Measurements from ENCODE around the gene S100PBP. TPM values are rescaled to one million over a fixed set of nuclear protein-coding genes. Genes with fewer than 3 reads are reported as not detected.

S100PBP gene
- total and polyA plus RNA-seq, 2 of the 13 experiments (the other 11 are each of a cell fraction or from before 2014, with no cell fraction given) = 20.4 to 26.1 TPM

DNA sequence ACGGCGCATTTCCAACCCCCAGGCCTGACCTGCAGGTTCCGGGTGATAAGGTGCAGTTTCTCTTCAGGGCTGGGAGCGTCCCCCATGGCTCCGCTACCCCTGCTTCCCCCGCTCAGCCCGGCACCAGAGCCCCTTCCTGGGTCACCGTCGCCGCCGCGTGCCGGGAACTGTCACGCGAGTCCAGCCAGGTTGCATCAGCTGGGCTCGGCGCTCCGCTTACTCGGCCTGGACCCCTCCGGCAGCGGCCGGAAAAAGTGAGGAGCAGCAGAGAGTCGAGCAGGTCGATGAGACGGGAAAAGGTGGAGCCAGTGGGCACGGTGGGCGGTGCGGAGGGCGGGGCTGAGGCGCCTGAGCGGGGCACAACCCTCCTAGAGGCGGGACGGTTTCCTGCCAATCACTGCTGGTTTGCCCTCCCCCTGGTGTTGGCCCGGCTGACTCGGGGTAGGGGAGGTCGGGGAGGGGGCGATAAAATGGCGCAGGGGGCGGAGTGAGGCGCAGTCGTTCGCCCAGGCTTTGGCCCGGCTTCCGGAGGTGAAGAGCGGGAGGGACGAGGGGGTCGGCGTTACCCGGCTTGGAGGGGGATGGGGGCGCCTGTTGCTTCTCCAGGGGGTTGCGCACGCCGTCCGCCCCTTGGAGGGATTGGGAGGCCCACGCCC is at the start of gene S100PBP, which contains the start of gene YARS1 (continued):
- TF ChIP-seq ZNF274 (CRISPR knock-in tag; IDR thresholded peaks at IDR 0.05) = peak; percentile 86; the same call in 1 of the 2 replicates
- TF ChIP-seq NR2F1 (CRISPR knock-in tag; IDR thresholded peaks at IDR 0.05) = no peak
- no peak for TF ChIP-seq ZC3H4 (CRISPR knock-in tag; IDR thresholded peaks at IDR 0.05; ENCODE audit: borderline replicate concordance)
- TF ChIP-seq ZNF567 (CRISPR knock-in tag; IDR thresholded peaks at IDR 0.05; ENCODE audit: borderline replicate concordance) = no peak
- TF ChIP-seq TCF12 (IDR thresholded peaks at IDR 0.05) = no peak
- peak; percentile 52; the same call in 1 of the 2 replicates for TF ChIP-seq TCF12 (CRISPR knock-in tag; IDR thresholded peaks at IDR 0.05)
- TF ChIP-seq PHF20 (CRISPR knock-in tag; IDR thresholded peaks at IDR 0.05) = peak; percentile 87
- peak; percentile 62; the same call in 1 of the 2 replicates for TF ChIP-seq HOMEZ (CRISPR knock-in tag; IDR thresholded peaks at IDR 0.05; ENCODE audit: low read depth)
- TF ChIP-seq, protein P1, sequence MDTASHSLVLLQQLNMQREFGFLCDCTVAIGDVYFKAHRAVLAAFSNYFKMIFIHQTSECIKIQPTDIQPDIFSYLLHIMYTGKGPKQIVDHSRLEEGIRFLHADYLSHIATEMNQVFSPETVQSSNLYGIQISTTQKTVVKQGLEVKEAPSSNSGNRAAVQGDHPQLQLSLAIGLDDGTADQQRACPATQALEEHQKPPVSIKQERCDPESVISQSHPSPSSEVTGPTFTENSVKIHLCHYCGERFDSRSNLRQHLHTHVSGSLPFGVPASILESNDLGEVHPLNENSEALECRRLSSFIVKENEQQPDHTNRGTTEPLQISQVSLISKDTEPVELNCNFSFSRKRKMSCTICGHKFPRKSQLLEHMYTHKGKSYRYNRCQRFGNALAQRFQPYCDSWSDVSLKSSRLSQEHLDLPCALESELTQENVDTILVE (CRISPR knock-in tag; IDR thresholded peaks at IDR 0.05) = peak; percentile 96
- TF ChIP-seq KDM6A (CRISPR knock-in tag; IDR thresholded peaks at IDR 0.05; ENCODE audit: low read depth) = 0 out of 2 replicates have a peak, but pooled peaks have one; percentile 17
- no peak for TF ChIP-seq SETDB1 (CRISPR knock-in tag; IDR thresholded peaks at IDR 0.05; ENCODE audit: borderline replicate concordance)
- TF ChIP-seq ZC3H13 (CRISPR knock-in tag; IDR thresholded peaks at IDR 0.05) = peak; percentile 42; the same call in 1 of the 2 replicates
- TF ChIP-seq ZNF646 (CRISPR knock-in tag; IDR thresholded peaks at IDR 0.05) = peak; percentile 28; the same call in 1 of the 2 replicates
- TF ChIP-seq IRX3 (CRISPR knock-in tag; IDR thresholded peaks at IDR 0.05; ENCODE audit: borderline replicate concordance, low read depth) = peak; percentile 34; the same call in 1 of the 2 replicates
- TF ChIP-seq ZNF253 (CRISPR knock-in tag; IDR thresholded peaks at IDR 0.05; ENCODE audit: borderline replicate concordance) = 0 out of 2 replicates have a peak, but pooled peaks have one; percentile 45
- TF ChIP-seq ZFAT (CRISPR knock-in tag; conservative IDR thresholded peaks at IDR 0.05) = peak; percentile 39; the same call in 1 of the 2 replicates
- peak; percentile 97 for TF ChIP-seq KAT7 (CRISPR knock-in tag; IDR thresholded peaks at IDR 0.05; ENCODE audit: borderline replicate concordance)
- TF ChIP-seq ZSCAN20 (CRISPR knock-in tag; IDR thresholded peaks at IDR 0.05; ENCODE audit: borderline replicate concordance) = no peak
- TF ChIP-seq ZNF775 (CRISPR knock-in tag; IDR thresholded peaks at IDR 0.05; ENCODE audit: borderline replicate concordance) = no peak; the same call in none of the 2 replicates
- no peak for TF ChIP-seq PHB2 (IDR thresholded peaks at IDR 0.05; ENCODE audit: partially characterized antibody)
- peak; percentile 94 for TF ChIP-seq KDM3A (CRISPR knock-in tag; IDR thresholded peaks at IDR 0.05; ENCODE audit: low read depth)
